Ramos (cell line): ENCODE data around the gene TRIB2.

ENCODE experiments used
- in situ Hi-C: fragments of 300-500 bp; cut with MboI; formaldehyde crosslinking; loops from one replicate; pipeline ENCODE4 v1.14.3; 2022; ENCODE audit warnings: low sequenced_read_pairs; ENCODE audit not compliant: unreplicated experiment

The TRIB2 gene

GRCh38 chr2:12718711-12719399 lies 2.1 kb downstream of the TRIB2 start:
- in situ Hi-C loops = loop anchor here (5.0 to 10.0 kb wide), 2 partner anchors 674 to 887 kb away; no protein-coding TSS in a partner anchor

GRCh38 chr2:12719400-12720277 lies 2.9 kb downstream of the TRIB2 start:
- in situ Hi-C loops = loop anchor here (5.0 to 10.0 kb wide), 2 partner anchors 675 to 887 kb away; no protein-coding TSS in a partner anchor

- in situ Hi-C loops = no loop called here
Observed at GRCh38 chr2:12720278-12720620, 3.5 kb downstream of the TRIB2 start.

- in situ Hi-C loops = no loop called here
Observed at GRCh38 chr2:12720754-12721378, 4.1 kb downstream of the TRIB2 start.

- in situ Hi-C loops = no loop called here
Observed at GRCh38 chr2:12721566-12722446, 5.1 kb downstream of the TRIB2 start.

- in situ Hi-C loops = no loop called here
Observed at GRCh38 chr2:12722447-12723316, 5.9 kb downstream of the TRIB2 start.

- in situ Hi-C loops = no loop called here
Observed at GRCh38 chr2:12723736-12724463, 7.2 kb downstream of the TRIB2 start.

- in situ Hi-C loops = no loop called here
Observed at GRCh38 chr2:12725233-12726187, 8.8 kb downstream of the TRIB2 start.

GRCh38 chr2:12726271-12726670 lies 9.5 kb downstream of the TRIB2 start:
- in situ Hi-C loops = no loop called here

GRCh38 chr2:12727065-12727464 lies 10.3 kb downstream of the TRIB2 start:
- in situ Hi-C loops = no loop called here

- in situ Hi-C loops = no loop called here
Observed at GRCh38 chr2:12727641-12728040, 10.9 kb downstream of the TRIB2 start.

GRCh38 chr2:12728221-12728777 lies 11.6 kb downstream of the TRIB2 start:
- in situ Hi-C loops = no loop called here

GRCh38 chr2:12730265-12730664 lies 13.5 kb downstream of the TRIB2 start:
- in situ Hi-C loops = no loop called here

- in situ Hi-C loops = no loop called here
Observed at GRCh38 chr2:12731701-12732280, 15.1 kb downstream of the TRIB2 start.

- in situ Hi-C loops = no loop called here
Observed at GRCh38 chr2:12732651-12733050, 15.9 kb downstream of the TRIB2 start.

GRCh38 chr2:12733846-12734245 lies 17.1 kb downstream of the TRIB2 start:
- in situ Hi-C loops = no loop called here
